ENCODE results near the gene TUBA1C.
"Not testable (repeated sequence)": the region's sequence is repeated elsewhere in the genome, so short reads cannot be mapped to it uniquely, and the experiment has no call there.

The TUBA1C gene

GRCh38 chr12:49283541-49284429 is 18.9 kb downstream of the TUBA1C start:
- DNase-seq, result no peak

- DNase-seq, result no peak
These were observed 19.8 kb downstream of the TUBA1C start for GRCh38 chr12:49284672-49285071.

- DNase-seq, result no peak
These were observed 23.0 kb downstream of the TUBA1C start for GRCh38 chr12:49287876-49288275.

- DNase-seq, result peak; percentile 38
These were observed 23.6 kb downstream of the TUBA1C start for GRCh38 chr12:49288412-49288853.

GRCh38 chr12:49288922-49289555 is 24.2 kb downstream of the TUBA1C start:
- no peak for DNase-seq

GRCh38 chr12:49292729-49293055 is 27.8 kb downstream of the TUBA1C start:
- no peak for DNase-seq

- DNase-seq, result no peak
These were observed 28.4 kb downstream of the TUBA1C start for GRCh38 chr12:49293056-49293956.

GRCh38 chr12:49294086-49294803 is 29.4 kb downstream of the TUBA1C start:
- no peak for DNase-seq

GRCh38 chr12:49294804-49295081 is 29.9 kb downstream of the TUBA1C start:
- no peak for DNase-seq

GRCh38 chr12:49295082-49295936 is 30.4 kb downstream of the TUBA1C start, which contains the start of gene PRPH:
TSS of gene PRPH (plus strand) at chr12:49295147. CDS start at chr12:49295201, 54 bp downstream.
- DNase-seq, result no peak

GRCh38 chr12:49296034-49296835 is 31.4 kb downstream of the TUBA1C start:
- peak; percentile 53 for DNase-seq

GRCh38 chr12:49296836-49297694 is 32.2 kb downstream of the TUBA1C start:
- peak; percentile 65 for DNase-seq

- no peak for DNase-seq
These were observed 32.8 kb downstream of the TUBA1C start for GRCh38 chr12:49297695-49298060.

- no peak for DNase-seq
These were observed 33.3 kb downstream of the TUBA1C start for GRCh38 chr12:49298160-49298559.

GRCh38 chr12:49301760-49302159 is 36.9 kb downstream of the TUBA1C start:
- DNase-seq, result no peak

- no peak for DNase-seq
These were observed 39.3 kb downstream of the TUBA1C start for GRCh38 chr12:49304161-49304560.

GRCh38 chr12:49305762-49306510 is 41.1 kb downstream of the TUBA1C start:
- DNase-seq, result no peak

GRCh38 chr12:49309386-49309785 is 44.5 kb downstream of the TUBA1C start:
- DNase-seq, result no peak

GRCh38 chr12:49310451-49311000 is 45.6 kb downstream of the TUBA1C start:
- not testable (repeated sequence) for DNase-seq

Data from NCI-H774 (cell line).